Endodermal cell (in vitro differentiated cells): Measurements from ENCODE around the gene ZNF688. TPM values are rescaled to one million over a fixed set of nuclear protein-coding genes. Genes with fewer than 3 reads are reported as not detected.
"Not testable (repeated sequence)": the region's sequence is repeated elsewhere in the genome, so short reads cannot be mapped to it uniquely, and the experiment has no call there.

ENCODE experiments used
- DNase-seq: peaks from one replicate; pipeline ENCODE4 v3.0.0-alpha.2; 2017
- H3K27ac ChIP-seq: 2 replicates; pipeline ENCODE4 v1.5.1; 2013; ENCODE audit warnings: mild to moderate bottlenecking, low read depth, low read length, moderate library complexity
- H3K27me3 ChIP-seq: 2 replicates; pipeline ENCODE4 v1.6.1; 2013; ENCODE audit warnings: mild to moderate bottlenecking, low read length, moderate library complexity; ENCODE audit not compliant: insufficient read depth, control insufficient read depth, poor library complexity, severe bottlenecking
- H3K36me3 ChIP-seq: 2 replicates; pipeline ENCODE4 v1.7.0; 2013; ENCODE audit warnings: mild to moderate bottlenecking, low read length, moderate library complexity; ENCODE audit not compliant: control insufficient read depth, insufficient read depth
- H3K4me1 ChIP-seq: one replicate; pipeline ENCODE4 v1.7.0; 2013; ENCODE audit warnings: low read length; ENCODE audit not compliant: control insufficient read depth, insufficient read depth
- H3K4me3 ChIP-seq: 2 replicates; pipeline ENCODE4 v1.5.1; 2013; ENCODE audit warnings: mild to moderate bottlenecking, low read length, moderate library complexity
- H3K9ac ChIP-seq: 2 replicates; pipeline ENCODE4 v1.6.1; 2013; ENCODE audit warnings: mild to moderate bottlenecking, low read length, moderate library complexity; ENCODE audit not compliant: poor library complexity, severe bottlenecking; ENCODE audit errors: extremely low read depth
- H3K9me3 ChIP-seq: 2 replicates; pipeline ENCODE4 v1.6.1; 2013; ENCODE audit warnings: mild to moderate bottlenecking, low read length, moderate library complexity; ENCODE audit not compliant: control insufficient read depth
- H3K27ac Mint-ChIP-seq: 2 replicates; pipeline ENCODE4 v1.8.0; 2020; ENCODE audit warnings: mixed read lengths
- H3K27me3 Mint-ChIP-seq: 2 replicates; pipeline ENCODE4 v1.8.0; 2021; ENCODE audit warnings: mild to moderate bottlenecking, mixed read lengths; ENCODE audit not compliant: insufficient read depth
- H3K36me3 Mint-ChIP-seq: 2 replicates; pipeline ENCODE4 v1.8.0; 2020; ENCODE audit warnings: low read depth, mixed read lengths
- H3K4me1 Mint-ChIP-seq: 2 replicates; pipeline ENCODE4 v1.8.0; 2020; ENCODE audit warnings: mixed read lengths
- H3K4me3 Mint-ChIP-seq: 2 replicates; pipeline ENCODE4 v1.8.0; 2020; ENCODE audit warnings: mild to moderate bottlenecking, moderate library complexity, mixed read lengths
- H3K9me3 Mint-ChIP-seq: 2 replicates; pipeline ENCODE4 v1.8.0; 2020; ENCODE audit warnings: mild to moderate bottlenecking, mixed read lengths
- WGBS, 2 experiments: methylation state at CpG; one replicate each; pipeline versions ENCODE4 v1.1.5 to v1.1.7; 2013; ENCODE audit warnings: missing lambda C conversion rate in 2 of 2, mixed read lengths in 1 of 2; ENCODE audit not compliant: insufficient coverage in 1 of 2, insufficient read length in 1 of 2; 5-methylcytosine and 5-hydroxymethylcytosine counted together
- total RNA-seq, 2 donors: library from RNA; stranded (reverse); fragmentation: NEBNext Ultra II Directional in 1 of 2; extraction: Animal tissue kit (Norgen Biotek cat#: 25700) in 1 of 2; gene quantifications; 2 replicates in 1 of 2; 3 replicates in 1 of 2; pipeline ENCODE4 v1.2.1, GENCODE V29; 2021
- TF ChIP-seq, protein P1 (sequence below): fragments of 200-600 bp; sonication (generic); conservative IDR thresholded peaks from 2 replicates; pipeline ENCODE4 v1.5.0; 2021; ENCODE audit warnings: antibody characterized with exemption, mild to moderate bottlenecking

Gene ZNF688
- total RNA-seq, 2 donors from 2014 or later, result 6.4 to 7.5 TPM

DNA sequence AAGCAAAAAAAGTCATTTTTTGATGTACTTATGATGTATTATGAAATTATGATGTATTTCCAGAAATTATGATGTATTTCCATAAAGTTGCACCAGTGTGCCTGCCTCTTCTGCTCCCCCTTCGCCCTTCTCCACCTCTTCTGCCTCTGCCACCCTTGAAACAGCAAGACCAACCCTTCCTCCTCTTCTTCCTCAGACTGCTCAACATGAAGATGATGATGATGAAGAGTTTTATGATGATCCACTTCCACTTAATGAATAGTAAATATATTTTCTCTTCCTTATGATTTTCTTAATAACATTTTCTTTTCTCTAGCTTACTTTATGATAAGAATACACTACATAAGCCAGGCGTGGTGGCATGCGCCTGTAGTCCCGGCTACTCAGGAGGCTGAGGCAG is 21.4 kb upstream of the ZNF688 start:
- no peak overlapping the region for H3K4me3 ChIP-seq
- no peak overlapping the region for H3K27ac Mint-ChIP-seq
- no peak overlapping the region for H3K9ac ChIP-seq
- H3K27me3 Mint-ChIP-seq, result no peaks in the 10 kb centered on the region
- peaks cover 18% of the 10 kb centered on the region for H3K36me3 Mint-ChIP-seq
- no peak overlapping the region for H3K27ac ChIP-seq
- no peaks in the 10 kb centered on the region for H3K4me1 Mint-ChIP-seq
- no peaks in the 10 kb centered on the region for H3K9me3 Mint-ChIP-seq
- peaks cover 6% of the 10 kb centered on the region for H3K9me3 ChIP-seq
- peaks cover 2% of the 10 kb centered on the region for H3K36me3 ChIP-seq
- DNase-seq, result no peak
- 73 to 91% methylated on average over 3 to 4 of the region's 4 CpGs for WGBS, 2 experiments
- TF ChIP-seq, protein P1, sequence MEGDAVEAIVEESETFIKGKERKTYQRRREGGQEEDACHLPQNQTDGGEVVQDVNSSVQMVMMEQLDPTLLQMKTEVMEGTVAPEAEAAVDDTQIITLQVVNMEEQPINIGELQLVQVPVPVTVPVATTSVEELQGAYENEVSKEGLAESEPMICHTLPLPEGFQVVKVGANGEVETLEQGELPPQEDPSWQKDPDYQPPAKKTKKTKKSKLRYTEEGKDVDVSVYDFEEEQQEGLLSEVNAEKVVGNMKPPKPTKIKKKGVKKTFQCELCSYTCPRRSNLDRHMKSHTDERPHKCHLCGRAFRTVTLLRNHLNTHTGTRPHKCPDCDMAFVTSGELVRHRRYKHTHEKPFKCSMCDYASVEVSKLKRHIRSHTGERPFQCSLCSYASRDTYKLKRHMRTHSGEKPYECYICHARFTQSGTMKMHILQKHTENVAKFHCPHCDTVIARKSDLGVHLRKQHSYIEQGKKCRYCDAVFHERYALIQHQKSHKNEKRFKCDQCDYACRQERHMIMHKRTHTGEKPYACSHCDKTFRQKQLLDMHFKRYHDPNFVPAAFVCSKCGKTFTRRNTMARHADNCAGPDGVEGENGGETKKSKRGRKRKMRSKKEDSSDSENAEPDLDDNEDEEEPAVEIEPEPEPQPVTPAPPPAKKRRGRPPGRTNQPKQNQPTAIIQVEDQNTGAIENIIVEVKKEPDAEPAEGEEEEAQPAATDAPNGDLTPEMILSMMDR, result no peak
- no peaks in the 10 kb centered on the region for H3K27me3 ChIP-seq
- H3K4me3 Mint-ChIP-seq, result no peak overlapping the region
- no peaks in the 10 kb centered on the region for H3K4me1 ChIP-seq

- not testable (repeated sequence) for H3K9ac ChIP-seq, H3K4me3 Mint-ChIP-seq, H3K9me3 ChIP-seq, H3K9me3 Mint-ChIP-seq, H3K4me3 ChIP-seq, H3K27ac ChIP-seq, H3K4me1 ChIP-seq, H3K4me1 Mint-ChIP-seq, DNase-seq, H3K36me3 ChIP-seq, H3K27ac Mint-ChIP-seq, H3K27me3 ChIP-seq, H3K27me3 Mint-ChIP-seq
- 96% methylated on average over 4 to 7 of the region's 9 CpGs for WGBS, 2 experiments
- peaks cover 32% of the 10 kb centered on the region for H3K36me3 Mint-ChIP-seq
These were observed 19.4 kb upstream of the ZNF688 start for GRCh38 chr16:30590869-30591268.

DNA sequence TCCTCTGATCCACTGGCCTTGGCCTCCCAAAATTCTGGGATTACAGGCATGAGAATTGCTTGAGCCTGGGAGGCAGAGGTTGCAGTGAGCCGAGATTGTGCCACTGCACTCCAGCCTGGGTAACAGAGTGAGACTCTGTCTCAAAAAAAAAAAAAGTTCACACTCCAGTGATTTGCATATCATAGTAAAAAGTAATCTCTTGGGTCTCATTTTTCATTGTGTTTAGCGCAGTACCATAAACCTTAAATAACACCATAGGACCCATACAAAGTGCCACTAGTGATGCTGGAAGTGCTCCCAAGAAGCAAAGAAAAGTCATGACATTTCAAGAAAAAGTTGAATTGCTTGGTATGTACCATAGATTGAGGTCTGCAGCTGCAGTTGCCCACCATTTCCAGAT is 18.1 kb upstream of the ZNF688 start:
- H3K36me3 Mint-ChIP-seq, result peaks cover 22% of the 10 kb centered on the region
- H3K27ac ChIP-seq, H3K4me3 ChIP-seq, H3K9me3 Mint-ChIP-seq, H3K9me3 ChIP-seq, H3K36me3 ChIP-seq, H3K9ac ChIP-seq, H3K4me1 ChIP-seq, H3K27ac Mint-ChIP-seq, H3K4me1 Mint-ChIP-seq, H3K4me3 Mint-ChIP-seq, H3K27me3 Mint-ChIP-seq, H3K27me3 ChIP-seq, DNase-seq: not testable (repeated sequence)
- WGBS, 2 experiments, result 100% methylated on average over 1 to 2 of the region's 2 CpGs

DNA sequence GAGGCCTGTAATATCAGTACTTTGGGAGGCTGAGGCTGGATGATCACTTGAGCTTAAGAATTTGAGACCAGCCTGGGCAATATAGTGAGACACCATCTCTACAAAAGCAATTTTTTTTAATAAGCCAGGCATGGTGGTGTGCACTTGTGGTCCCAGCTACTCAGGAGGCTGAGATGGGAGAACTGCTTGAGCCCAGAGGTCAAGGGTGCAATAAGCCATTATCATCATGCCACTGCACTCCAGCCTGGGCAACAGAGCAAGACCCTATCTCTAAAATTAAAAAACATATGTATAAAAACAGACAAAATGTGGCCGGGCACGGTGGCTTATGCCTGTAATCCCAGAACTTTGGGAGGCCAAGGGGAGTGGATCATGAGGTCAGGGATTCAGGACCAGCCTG is 17.1 kb upstream of the ZNF688 start:
- H3K4me1 ChIP-seq, result no peaks in the 10 kb centered on the region
- H3K4me1 Mint-ChIP-seq, result peaks cover 6% of the 10 kb centered on the region
- no peaks in the 10 kb centered on the region for H3K9me3 Mint-ChIP-seq
- no peak overlapping the region for H3K9ac ChIP-seq
- no peak for DNase-seq
- H3K36me3 Mint-ChIP-seq, result peaks cover 20% of the 10 kb centered on the region
- H3K4me3 Mint-ChIP-seq, result no peak overlapping the region
- H3K27me3 ChIP-seq, result no peaks in the 10 kb centered on the region
- H3K4me3 ChIP-seq, result no peak overlapping the region
- no peaks in the 10 kb centered on the region for H3K9me3 ChIP-seq
- H3K36me3 ChIP-seq, result peaks cover 12% of the 10 kb centered on the region
- no peak overlapping the region for H3K27ac Mint-ChIP-seq
- 79 to 96% methylated on average over 2 of the region's 2 CpGs for WGBS, 2 experiments
- H3K27me3 Mint-ChIP-seq, result no peaks in the 10 kb centered on the region
- TF ChIP-seq, protein P1, result no peak
- no peak overlapping the region for H3K27ac ChIP-seq
